DOHH2 (cell line): ENCODE data around the gene ALS2CL.

Experiments used
- H3F3A ChIP-seq: fragments of 200-600 bp; sonication (generic), shearing (Covaris generic); 2 replicates; pipeline ENCODE4 v1.6.0; 2016; ENCODE audit warnings: antibody characterized with exemption, mild to moderate bottlenecking; ENCODE audit not compliant: control insufficient read depth, insufficient read depth
- H3K27ac ChIP-seq: fragments of 200-600 bp; sonication (generic); 2 replicates; pipeline ENCODE4 v1.5.1; 2014; ENCODE audit warnings: low read depth, mild to moderate bottlenecking, low read length, moderate library complexity
- H3K27me3 ChIP-seq: fragments of 200-600 bp; sonication (generic); 2 replicates; pipeline ENCODE4 v1.6.1; 2014; ENCODE audit warnings: mild to moderate bottlenecking, low read length, mixed read lengths; ENCODE audit not compliant: control insufficient read depth
- H3K36me3 ChIP-seq: fragments of 200-600 bp; sonication (generic); 2 replicates; pipeline ENCODE4 v1.6.1; 2014; ENCODE audit warnings: mild to moderate bottlenecking, low read length, moderate library complexity, mixed read lengths; ENCODE audit not compliant: control insufficient read depth
- H3K4me1 ChIP-seq: fragments of 200-600 bp; sonication (generic); 2 replicates; pipeline ENCODE4 v1.6.1; 2014; ENCODE audit warnings: mild to moderate bottlenecking, low read length, mixed read lengths; ENCODE audit not compliant: control insufficient read depth
- H3K4me2 ChIP-seq: fragments of 200-600 bp; sonication (generic); 2 replicates; pipeline ENCODE4 v1.6.0; 2014; ENCODE audit warnings: mild to moderate bottlenecking, low read length, moderate library complexity
- H3K4me3 ChIP-seq: fragments of 200-600 bp; sonication (generic); 2 replicates; pipeline ENCODE4 v1.5.1; 2014; ENCODE audit warnings: mild to moderate bottlenecking, low read length, mixed read lengths
- H3K79me2 ChIP-seq: fragments of 200-600 bp; sonication (generic); 2 replicates; pipeline ENCODE4 v1.6.1; 2014; ENCODE audit warnings: mild to moderate bottlenecking, low read length, mixed read lengths; ENCODE audit not compliant: control insufficient read depth
- H3K9me2 ChIP-seq: fragments of 200-600 bp; sonication (generic); replicated peaks from 2 replicates; pipeline ENCODE4 v1.6.1; 2014; ENCODE audit warnings: mild to moderate bottlenecking, low read length, mixed read lengths; ENCODE audit not compliant: control insufficient read depth
- H3K9me3 ChIP-seq: fragments of 200-600 bp; sonication (generic); 2 replicates; pipeline ENCODE4 v1.6.1; 2014; ENCODE audit warnings: antibody characterized with exemption, low read length, mixed read lengths; ENCODE audit not compliant: control insufficient read depth, insufficient read depth
- H4K20me1 ChIP-seq: fragments of 200-600 bp; sonication (generic); 2 replicates; pipeline ENCODE4 v1.6.0; 2014; ENCODE audit warnings: low read depth, mild to moderate bottlenecking, antibody characterized with exemption, low read length, moderate library complexity; ENCODE audit not compliant: control insufficient read depth, insufficient read depth
- CTCF ChIP-seq: fragments of 200-600 bp; sonication (generic); IDR thresholded peaks from one replicate; pipeline ENCODE4 v1.5.1; 2014; ENCODE audit warnings: antibody characterized with exemption, mild to moderate bottlenecking, low read depth, low read length; ENCODE audit not compliant: poor library complexity, severe bottlenecking
- EZH2phosphoT487 ChIP-seq: fragments of 200-600 bp; sonication (generic); IDR thresholded peaks from 2 replicates; pipeline ENCODE4 v1.6.1; 2017; ENCODE audit warnings: borderline replicate concordance, mild to moderate bottlenecking, antibody characterized with exemption, low read length, moderate library complexity, mixed read lengths

Gene ALS2CL

GRCh38 chr3:46692566-46692990 is 901 bp downstream of the ALS2CL start:
- 0 out of 2 replicates have a peak overlapping the region, but pooled peaks have one; percentile 63 for H3K4me3 ChIP-seq
- TF ChIP-seq EZH2phosphoT487 (no peak), CTCF (no peak)
- no peaks in the 10 kb centered on the region for H3K36me3 ChIP-seq
- no peaks in the 10 kb centered on the region for H4K20me1 ChIP-seq
- H3K9me3 ChIP-seq, result no peaks in the 10 kb centered on the region
- H3K9me2 ChIP-seq, result no peaks in the 10 kb centered on the region
- peak overlapping the region; percentile 69 for H3K4me2 ChIP-seq
- peaks cover 29% of the 10 kb centered on the region for H3K4me1 ChIP-seq
- H3K27me3 ChIP-seq, result peaks cover 22% of the 10 kb centered on the region
- H3K79me2 ChIP-seq, result no peaks in the 10 kb centered on the region
- H3F3A ChIP-seq, result no peaks in the 10 kb centered on the region
- H3K27ac ChIP-seq, result no peak overlapping the region

- Histone ChIP-seq H3K27ac (no peak overlapping the region), H3K4me3 (no peak overlapping the region), H3K4me1 (peaks cover 25% of the 10 kb centered on the region), H3F3A (no peaks in the 10 kb centered on the region), H3K9me3 (no peaks in the 10 kb centered on the region), H3K4me2 (no peak overlapping the region), H3K27me3 (peaks cover 22% of the 10 kb centered on the region), H3K79me2 (no peaks in the 10 kb centered on the region), H4K20me1 (no peaks in the 10 kb centered on the region), H3K36me3 (no peaks in the 10 kb centered on the region), H3K9me2 (no peaks in the 10 kb centered on the region)
- TF ChIP-seq CTCF (no peak), EZH2phosphoT487 (no peak)
These were observed 2.7 kb downstream of the ALS2CL start for GRCh38 chr3:46690798-46691197.

- H3K9me2 ChIP-seq, result no peaks in the 10 kb centered on the region
- no peaks in the 10 kb centered on the region for H3K27me3 ChIP-seq
- TF ChIP-seq CTCF (no peak), EZH2phosphoT487 (no peak)
- H4K20me1 ChIP-seq, result no peaks in the 10 kb centered on the region
- no peak overlapping the region for H3K4me3 ChIP-seq
- no peaks in the 10 kb centered on the region for H3K4me1 ChIP-seq
- no peaks in the 10 kb centered on the region for H3K9me3 ChIP-seq
- H3K36me3 ChIP-seq, result no peaks in the 10 kb centered on the region
- no peaks in the 10 kb centered on the region for H3F3A ChIP-seq
- H3K79me2 ChIP-seq, result no peaks in the 10 kb centered on the region
- H3K4me2 ChIP-seq, result no peak overlapping the region
- H3K27ac ChIP-seq, result no peak overlapping the region
These were observed 8.0 kb downstream of the ALS2CL start for GRCh38 chr3:46685446-46685845.
